ENCODE measurements around the gene ANKRD55. TPM values are rescaled to one million over a fixed set of nuclear protein-coding genes. Genes with fewer than 3 reads are reported as not detected.

The ANKRD55 gene
- total and polyA plus RNA-seq, 2 donors (not counting 3 experiments of a cell fraction or from before 2014, with no cell fraction given): 1.4 to 2.1 TPM

- Histone ChIP-seq H3K36me3 (ENCODE audit: control insufficient read depth in 2 of 2, extremely low read depth in 1 of 2, insufficient read depth in 2 of 2, low read length in 2 of 2) (no peaks in the 10 kb centered on the region), H3K27me3 (ENCODE audit: control insufficient read depth in 2 of 2, insufficient read depth in 2 of 2, low read length in 2 of 2) (no peaks in the 10 kb centered on the region), H3K9ac (replicated peaks; ENCODE audit: extremely low read depth, insufficient read depth, low read length) (no peak overlapping the region), H3K9me3 (replicated peaks; ENCODE audit: control insufficient read depth, insufficient read depth, low read length) (no peaks in the 10 kb centered on the region), H3K4me2 (ENCODE audit: insufficient read depth, low read length) (no peak overlapping the region), H3K79me2 (ENCODE audit: control insufficient read depth, insufficient read depth, low read length) (no peaks in the 10 kb centered on the region), H3K4me1 (ENCODE audit: control insufficient read depth, extremely low read depth, insufficient read depth, low read length) (no peaks in the 10 kb centered on the region), H4K20me1 (replicated peaks; ENCODE audit: control insufficient read depth, extremely low read depth, insufficient read depth, low read length) (no peaks in the 10 kb centered on the region), H3K9me1 (replicated peaks; ENCODE audit: control insufficient read depth, extremely low read depth, insufficient read depth, low read length) (no peaks in the 10 kb centered on the region), H3K27ac (ENCODE audit: insufficient read depth, low read depth, low read length) (no peak overlapping the region), H2AFZ (ENCODE audit: low read depth, low read length) (no peak overlapping the region), H3K4me3 (replicated peaks in 1 of 3; ENCODE audit: insufficient read depth in 1 of 3, low read depth in 1 of 3, low read length in 3 of 3) (no peak overlapping the region)
- DNase-seq (ENCODE audit: low read depth, low spot score) (no peak), FAIRE-seq (peak; percentile 18)
- BruUV-seq (replicated peaks): no TSS peak
- ChIA-PET POLR2A (interaction anchor here (0.7 kb wide), 1 partner anchor 24 kb away, joined by 5 read pairs; no protein-coding TSS in a partner anchor), CTCF (interaction anchor here (2.2 kb wide), 1 partner anchor 14 kb away, joined by 7 read pairs; no protein-coding TSS in a partner anchor)
- TF ChIP-seq POLR2AphosphoS5 (IDR thresholded peaks at IDR 0.05; ENCODE audit: insufficient read depth, low read depth, low read length) (no peak), FOS (IDR thresholded peaks at IDR 0.05; ENCODE audit: borderline replicate concordance, insufficient read depth, low read length) (no peak), EZH2 (IDR thresholded peaks at IDR 0.05; ENCODE audit: borderline replicate concordance, low read depth, low read length, severe bottlenecking) (no peak), GATA2 (IDR thresholded peaks at IDR 0.05; ENCODE audit: insufficient read depth, insufficient read length, low read depth, low read length) (no peak), MYC (IDR thresholded peaks at IDR 0.05; ENCODE audit: low read depth, low read length) (no peak), JUN (IDR thresholded peaks at IDR 0.05; ENCODE audit: borderline replicate concordance, insufficient read depth, insufficient read length, low read depth) (no peak), POLR2A (IDR thresholded peaks at IDR 0.05; ENCODE audit: low read depth, low read length) (no peak), CTCF (IDR thresholded peaks at IDR 0.05; ENCODE audit: extremely low read depth in 1 of 2, insufficient read depth in 1 of 2, low read depth in 1 of 2, low read length in 2 of 2) (no peak)
- TF ChIP-seq, protein P1, sequence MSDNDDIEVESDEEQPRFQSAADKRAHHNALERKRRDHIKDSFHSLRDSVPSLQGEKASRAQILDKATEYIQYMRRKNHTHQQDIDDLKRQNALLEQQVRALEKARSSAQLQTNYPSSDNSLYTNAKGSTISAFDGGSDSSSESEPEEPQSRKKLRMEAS (IDR thresholded peaks at IDR 0.05; ENCODE audit: insufficient read depth, insufficient read length): no peak
- intact Hi-C loops (cut with micrococcal nuclease) (no loop called here), dilution Hi-C loops (cut with MboI; ENCODE audit: extremely low pct_ligation_motif_present, low sequenced_read_pairs) (no loop called here)
These were observed 85.4 kb downstream of the ANKRD55 start for GRCh38 chr5:56147659-56148230.

Data from endothelial cell of umbilical vein (primary cell).